ENCODE measurements around the gene PSMC2.

PSMC2 gene

DNA sequence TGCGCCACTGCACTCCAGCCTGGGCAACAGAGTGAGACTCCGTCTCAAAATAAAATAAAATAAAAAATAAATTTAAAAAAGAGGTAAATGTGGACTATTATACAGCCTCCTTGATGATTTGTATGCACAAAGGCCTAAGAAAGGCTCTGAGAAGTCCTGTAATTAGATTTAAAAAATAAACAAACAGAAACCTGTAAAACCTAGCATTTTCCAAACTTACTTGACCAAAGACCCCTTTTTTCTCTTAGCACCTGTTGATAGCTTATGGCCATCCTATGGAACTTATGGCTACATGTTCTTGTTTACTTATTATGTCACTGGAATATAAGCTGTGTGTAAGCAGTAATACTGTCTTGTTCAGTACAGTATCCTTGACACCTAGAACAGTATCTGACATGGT lies 8.6 kb upstream of the PSMC2 start:
- 100% methylated on average over 1 of the region's 2 CpGs; no CpG with 5 or more reads in 1 of the 2 experiments for whole genome bisulfite sequencing, 2 experiments (ENCODE audit: insufficient coverage in 2 of 2)
- no peaks in the 10 kb centered on the region for H3K4me1 ChIP-seq (ENCODE audit: control insufficient read depth, insufficient read depth, low read length, poor library complexity, severe bottlenecking)
- H3K36me3 ChIP-seq (ENCODE audit: control insufficient read depth, insufficient read depth, low read length): peaks cover 77% of the 10 kb centered on the region
- no peak overlapping the region for H3K27ac ChIP-seq (ENCODE audit: low read depth, low read length, severe bottlenecking)
- no peak overlapping the region for H3K4me3 ChIP-seq (ENCODE audit: extremely low read depth, insufficient read depth, low read length, poor library complexity, severe bottlenecking)
- no peaks in the 10 kb centered on the region for H3K9me3 ChIP-seq (ENCODE audit: control insufficient read depth, low read length)

DNA sequence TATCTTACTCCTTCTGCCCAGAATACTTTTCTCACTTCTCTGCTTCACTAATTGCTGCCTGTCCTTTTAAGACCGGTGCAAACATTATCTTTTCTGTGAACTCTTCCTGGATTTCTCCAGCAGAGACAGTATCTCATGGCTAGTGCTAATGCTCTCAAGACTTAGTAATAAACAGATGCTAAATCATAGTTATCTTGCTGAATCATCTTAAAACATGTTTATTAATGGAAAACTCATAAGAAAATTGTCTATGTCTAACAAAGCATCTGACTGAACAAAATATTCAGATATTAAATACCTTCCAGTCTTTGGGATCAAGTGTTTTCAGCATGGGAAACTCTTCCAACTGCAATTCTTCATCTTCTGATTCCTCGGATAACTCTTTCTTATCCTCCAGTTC lies 6.0 kb upstream of the PSMC2 start:
- no peak overlapping the region for H3K4me3 ChIP-seq (ENCODE audit: extremely low read depth, insufficient read depth, low read length, poor library complexity, severe bottlenecking)
- peaks cover 54% of the 10 kb centered on the region for H3K36me3 ChIP-seq (ENCODE audit: control insufficient read depth, insufficient read depth, low read length)
- no peaks in the 10 kb centered on the region for H3K4me1 ChIP-seq (ENCODE audit: control insufficient read depth, insufficient read depth, low read length, poor library complexity, severe bottlenecking)
- H3K9me3 ChIP-seq (ENCODE audit: control insufficient read depth, low read length): no peaks in the 10 kb centered on the region
- no peak overlapping the region for H3K27ac ChIP-seq (ENCODE audit: low read depth, low read length, severe bottlenecking)
- 80% methylated on average over 1 of the region's 2 CpGs; no CpG with 5 or more reads in 1 of the 2 experiments for WGBS, 2 experiments (ENCODE audit: insufficient coverage in 2 of 2)

DNA sequence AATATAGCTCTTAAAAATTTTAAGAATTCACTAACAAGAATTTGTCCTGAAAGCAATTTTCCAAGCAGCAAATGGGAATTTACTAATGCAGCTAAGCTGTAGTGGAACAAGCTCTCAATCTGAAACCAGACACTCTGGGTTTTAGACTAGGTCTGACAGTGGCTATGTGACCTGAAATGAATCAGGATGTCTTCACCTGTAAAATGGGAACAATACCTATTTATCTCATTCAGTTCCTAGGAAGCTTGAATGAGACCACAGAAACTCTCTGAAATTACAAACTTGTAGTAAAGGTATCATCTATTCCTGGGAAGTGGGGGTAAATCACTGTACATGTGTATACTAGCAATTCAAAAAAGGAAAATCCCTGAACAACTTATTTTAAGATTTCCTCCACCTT lies 4.1 kb upstream of the PSMC2 start:
- Histone ChIP-seq H3K27ac (ENCODE audit: low read depth, low read length, severe bottlenecking) (no peak overlapping the region), H3K4me3 (ENCODE audit: extremely low read depth, insufficient read depth, low read length, poor library complexity, severe bottlenecking) (peak overlapping the region; percentile 94), H3K4me1 (ENCODE audit: control insufficient read depth, insufficient read depth, low read length, poor library complexity, severe bottlenecking) (peaks cover 3% of the 10 kb centered on the region), H3K9me3 (ENCODE audit: control insufficient read depth, low read length) (no peaks in the 10 kb centered on the region), H3K36me3 (ENCODE audit: control insufficient read depth, insufficient read depth, low read length) (peaks cover 35% of the 10 kb centered on the region)

DNA sequence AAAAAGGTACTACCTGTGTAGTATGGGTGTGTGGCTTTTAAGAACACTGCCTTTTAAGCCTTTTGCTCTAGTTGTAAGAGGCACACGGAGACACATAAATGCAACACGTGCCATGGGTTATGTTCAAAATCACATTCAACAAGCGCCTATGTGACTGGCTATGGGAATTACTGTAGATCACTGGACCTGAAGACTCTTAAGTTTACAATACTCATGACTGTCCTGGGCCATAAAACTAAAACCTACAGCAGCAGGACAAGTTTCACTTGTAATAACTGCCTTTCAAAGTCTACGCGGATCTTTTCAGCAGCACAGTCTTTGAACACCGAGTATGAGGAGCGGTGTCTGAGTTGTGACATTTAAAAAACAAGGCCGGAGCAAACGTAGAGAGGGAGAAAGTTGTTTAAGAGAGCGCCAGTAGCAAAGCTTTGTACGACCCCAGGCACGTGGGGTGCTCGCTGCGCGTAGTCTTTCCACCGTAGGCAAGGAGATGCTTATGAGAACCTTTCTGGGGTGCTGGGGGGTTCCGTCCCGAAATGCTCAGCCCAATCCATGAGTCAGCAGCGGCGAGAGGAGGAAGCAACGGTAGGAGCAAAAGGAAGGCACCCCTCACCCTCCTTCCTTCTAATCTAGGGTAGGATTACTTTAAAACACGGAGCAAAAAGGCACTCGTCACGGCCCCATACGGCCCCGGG lies 3.5 kb upstream of the PSMC2 start:
- Histone ChIP-seq H3K9me3 (ENCODE audit: control insufficient read depth, low read length) (no peaks in the 10 kb centered on the region), H3K27ac (ENCODE audit: low read depth, low read length, severe bottlenecking) (peak overlapping the region; percentile 81), H3K4me1 (ENCODE audit: control insufficient read depth, insufficient read depth, low read length, poor library complexity, severe bottlenecking) (peaks cover 3% of the 10 kb centered on the region), H3K4me3 (ENCODE audit: extremely low read depth, insufficient read depth, low read length, poor library complexity, severe bottlenecking) (peak overlapping the region; percentile 94), H3K36me3 (ENCODE audit: control insufficient read depth, insufficient read depth, low read length) (peaks cover 30% of the 10 kb centered on the region)
- WGBS, 2 experiments (ENCODE audit: insufficient coverage in 2 of 2): 1 to 3% methylated on average over 19 to 21 of the region's 26 CpGs

DNA sequence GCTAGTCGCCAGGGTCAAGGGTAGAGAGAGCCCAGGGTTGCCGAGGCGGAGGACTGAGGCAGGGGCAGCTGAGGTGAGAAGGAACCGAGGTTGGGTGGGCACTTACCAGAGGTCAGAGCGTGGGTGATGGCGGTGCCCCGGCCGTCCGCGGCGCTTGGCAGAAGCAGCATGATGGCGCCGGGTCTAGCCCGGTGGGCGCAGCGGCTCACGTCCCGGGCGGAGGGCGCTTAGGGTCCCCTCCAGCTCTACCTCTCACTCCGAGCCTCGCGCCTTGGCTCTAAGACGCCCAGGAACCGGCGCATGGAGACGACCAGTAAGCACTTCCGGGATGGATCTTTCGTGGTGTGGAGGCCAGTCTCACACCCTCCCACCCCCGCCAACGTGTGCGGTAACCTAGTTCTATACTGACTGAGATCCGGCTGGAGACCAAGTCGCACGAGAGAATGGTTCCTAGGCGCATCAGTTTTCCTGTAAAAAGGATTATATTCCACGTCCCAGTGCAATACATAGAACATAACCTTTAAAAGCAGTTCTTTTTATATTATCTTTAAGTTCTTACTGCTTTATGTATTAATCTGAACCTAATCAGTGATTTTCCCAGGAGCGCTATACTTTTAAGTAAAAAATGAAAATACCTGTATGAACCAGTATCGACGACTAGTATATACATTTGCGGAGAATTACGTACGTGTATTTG lies 2.8 kb upstream of the PSMC2 start, which contains the start of gene DNAJC2:
DNAJC2 (minus strand) TSS at position 315 of the 697 bp plus-strand sequence; CDS start at position 170, 145 bp downstream.
- Histone ChIP-seq H3K4me1 (ENCODE audit: control insufficient read depth, insufficient read depth, low read length, poor library complexity, severe bottlenecking) (peaks cover 3% of the 10 kb centered on the region), H3K4me3 (ENCODE audit: extremely low read depth, insufficient read depth, low read length, poor library complexity, severe bottlenecking) (peak within 1 kb of the TSS; percentile 94), H3K36me3 (ENCODE audit: control insufficient read depth, insufficient read depth, low read length) (peaks cover 23% of the 10 kb centered on the region), H3K27ac (ENCODE audit: low read depth, low read length, severe bottlenecking) (peak within 1 kb of the TSS; percentile 81), H3K9me3 (ENCODE audit: control insufficient read depth, low read length) (no peaks in the 10 kb centered on the region)
- 1 to 19% methylated on average over 24 to 26 of the region's 43 CpGs for WGBS, 2 experiments (ENCODE audit: insufficient coverage in 2 of 2)

DNA sequence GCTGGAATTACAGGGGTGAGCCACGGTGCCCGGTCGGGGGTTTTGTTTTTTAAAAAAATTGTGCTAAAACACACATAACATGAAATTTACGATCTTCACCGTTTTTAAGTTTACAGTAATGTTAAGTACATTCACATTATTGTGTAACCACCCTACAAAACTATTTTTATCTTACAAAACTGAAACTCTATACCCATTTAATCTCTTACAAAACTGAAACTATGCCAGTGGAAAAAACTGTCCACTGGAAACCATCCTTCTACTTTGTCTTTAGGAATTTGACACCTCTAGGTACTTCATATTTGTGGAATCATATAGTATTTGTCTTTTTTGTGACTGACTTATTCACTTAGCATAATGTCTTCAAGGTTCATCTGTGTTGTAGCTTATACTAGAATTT lies 1.0 kb upstream of the PSMC2 start:
- H3K9me3 ChIP-seq (ENCODE audit: control insufficient read depth, low read length): no peaks in the 10 kb centered on the region
- H3K4me1 ChIP-seq (ENCODE audit: control insufficient read depth, insufficient read depth, low read length, poor library complexity, severe bottlenecking): peaks cover 3% of the 10 kb centered on the region
- H3K36me3 ChIP-seq (ENCODE audit: control insufficient read depth, insufficient read depth, low read length): peaks cover 14% of the 10 kb centered on the region
- WGBS, 2 experiments (ENCODE audit: insufficient coverage in 2 of 2): no CpG with 5 or more reads among the region's 5 CpGs
- H3K27ac ChIP-seq (ENCODE audit: low read depth, low read length, severe bottlenecking): no peak overlapping the region
- H3K4me3 ChIP-seq (ENCODE audit: extremely low read depth, insufficient read depth, low read length, poor library complexity, severe bottlenecking): no peak overlapping the region

DNA sequence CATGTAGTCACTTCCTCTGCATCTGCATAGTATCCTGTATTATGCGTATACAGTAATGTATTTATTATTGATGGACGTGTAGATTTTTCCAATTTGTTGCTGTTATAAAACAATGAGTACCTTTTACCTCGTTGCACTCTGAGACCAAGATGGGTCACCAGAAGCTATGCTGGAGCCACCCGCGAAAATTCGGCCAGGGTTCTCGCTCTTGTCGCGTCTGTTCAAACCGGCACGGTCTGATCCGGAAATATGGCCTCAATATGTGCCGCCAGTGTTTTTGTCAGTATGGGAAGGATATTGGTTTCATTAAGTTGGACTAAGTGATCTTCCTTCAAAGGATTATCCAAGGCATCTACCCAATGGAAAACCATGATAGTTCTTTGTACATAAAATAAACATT lies 1.0 kb downstream of the PSMC2 start:
- H3K27ac ChIP-seq (ENCODE audit: low read depth, low read length, severe bottlenecking): no peak overlapping the region
- peaks cover 3% of the 10 kb centered on the region for H3K4me1 ChIP-seq (ENCODE audit: control insufficient read depth, insufficient read depth, low read length, poor library complexity, severe bottlenecking)
- 5 to 6% methylated on average over 3 to 4 of the region's 13 CpGs for WGBS, 2 experiments (ENCODE audit: insufficient coverage in 2 of 2)
- no peaks in the 10 kb centered on the region for H3K9me3 ChIP-seq (ENCODE audit: control insufficient read depth, low read length)
- peak overlapping the region; percentile 87 for H3K4me3 ChIP-seq (ENCODE audit: extremely low read depth, insufficient read depth, low read length, poor library complexity, severe bottlenecking)
- peaks cover 23% of the 10 kb centered on the region for H3K36me3 ChIP-seq (ENCODE audit: control insufficient read depth, insufficient read depth, low read length)

DNA sequence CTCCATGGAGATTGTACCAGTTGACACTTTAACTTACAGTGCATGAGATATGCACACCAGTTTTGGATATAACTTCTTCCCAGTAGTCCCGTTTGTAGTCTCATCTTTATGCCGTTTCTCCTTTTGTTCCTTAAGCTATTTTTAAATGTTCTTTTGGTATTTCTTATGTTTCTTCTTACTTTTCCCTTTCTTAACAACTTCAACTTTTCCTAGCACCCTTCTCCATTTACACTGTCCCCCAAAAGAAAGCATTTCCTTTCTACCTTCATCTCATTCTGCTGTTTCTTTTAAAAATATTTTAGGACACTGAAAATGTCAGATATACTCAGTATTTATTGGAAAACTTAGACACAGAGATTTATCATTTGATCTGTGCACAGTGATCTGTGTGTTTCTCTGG lies 1.5 kb downstream of the PSMC2 start:
- Histone ChIP-seq H3K27ac (ENCODE audit: low read depth, low read length, severe bottlenecking) (no peak overlapping the region), H3K9me3 (ENCODE audit: control insufficient read depth, low read length) (no peaks in the 10 kb centered on the region), H3K4me3 (ENCODE audit: extremely low read depth, insufficient read depth, low read length, poor library complexity, severe bottlenecking) (peak overlapping the region; percentile 87), H3K36me3 (ENCODE audit: control insufficient read depth, insufficient read depth, low read length) (peaks cover 23% of the 10 kb centered on the region), H3K4me1 (ENCODE audit: control insufficient read depth, insufficient read depth, low read length, poor library complexity, severe bottlenecking) (peaks cover 3% of the 10 kb centered on the region)
- WGBS, 2 experiments (ENCODE audit: insufficient coverage in 2 of 2): 67% methylated on average over 1 of the region's 2 CpGs; no CpG with 5 or more reads in 1 of the 2 experiments

DNA sequence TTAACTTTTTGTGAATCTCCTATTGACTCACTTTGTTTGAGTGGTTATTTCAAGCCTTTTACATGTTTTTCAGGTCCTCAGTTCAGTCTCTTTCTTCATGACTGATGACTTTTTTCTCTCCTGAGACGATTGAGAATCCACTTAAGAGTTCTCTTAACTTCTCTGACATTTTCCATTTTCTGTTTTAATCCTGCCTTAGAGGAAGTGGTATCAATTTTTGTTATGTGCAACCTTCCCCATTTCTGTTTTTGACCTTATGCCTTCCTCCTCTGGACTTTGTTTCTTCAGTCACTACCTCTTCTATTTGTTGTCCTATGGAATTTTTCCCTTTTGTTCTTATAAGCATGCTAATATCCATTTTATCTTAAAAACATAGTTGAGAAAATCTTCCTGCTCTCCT lies 2.4 kb downstream of the PSMC2 start:
- WGBS, 2 experiments (ENCODE audit: insufficient coverage in 2 of 2): no CpG with 5 or more reads among the region's 1 CpG
- H3K9me3 ChIP-seq (ENCODE audit: control insufficient read depth, low read length): no peaks in the 10 kb centered on the region
- no peak overlapping the region for H3K27ac ChIP-seq (ENCODE audit: low read depth, low read length, severe bottlenecking)
- peaks cover 30% of the 10 kb centered on the region for H3K36me3 ChIP-seq (ENCODE audit: control insufficient read depth, insufficient read depth, low read length)
- peaks cover 3% of the 10 kb centered on the region for H3K4me1 ChIP-seq (ENCODE audit: control insufficient read depth, insufficient read depth, low read length, poor library complexity, severe bottlenecking)
- H3K4me3 ChIP-seq (ENCODE audit: extremely low read depth, insufficient read depth, low read length, poor library complexity, severe bottlenecking): no peak overlapping the region

DNA sequence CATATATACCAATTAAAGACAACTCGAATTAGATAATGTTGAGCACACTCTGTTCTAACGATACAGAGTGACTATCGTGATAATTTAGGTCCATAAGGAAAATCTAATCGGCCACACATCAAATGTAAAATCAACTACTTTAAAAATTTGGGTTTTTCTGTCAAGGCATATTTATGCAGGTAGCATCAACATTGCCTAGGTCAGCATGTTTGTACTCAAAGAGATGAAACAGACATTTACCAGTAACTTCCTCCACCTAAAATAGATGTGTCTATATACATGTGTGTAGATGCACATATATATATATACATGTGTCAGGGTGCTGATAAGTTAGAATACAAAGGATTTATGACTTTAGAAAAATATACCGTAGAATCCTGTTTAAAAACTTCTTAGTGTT lies 22.0 kb downstream of the PSMC2 start:
- 93 to 95% methylated on average over 4 of the region's 5 CpGs for WGBS, 2 experiments (ENCODE audit: insufficient coverage in 2 of 2)
- H3K36me3 ChIP-seq (ENCODE audit: control insufficient read depth, insufficient read depth, low read length): peaks cover 55% of the 10 kb centered on the region
- H3K9me3 ChIP-seq (ENCODE audit: control insufficient read depth, low read length): no peaks in the 10 kb centered on the region
- H3K4me1 ChIP-seq (ENCODE audit: control insufficient read depth, insufficient read depth, low read length, poor library complexity, severe bottlenecking): no peaks in the 10 kb centered on the region
- H3K4me3 ChIP-seq (ENCODE audit: extremely low read depth, insufficient read depth, low read length, poor library complexity, severe bottlenecking): no peak overlapping the region
- H3K27ac ChIP-seq (ENCODE audit: low read depth, low read length, severe bottlenecking): no peak overlapping the region

Data from mesodermal cell (in vitro differentiated cells).